Liver (tissue), 3 donors: ENCODE measurements around the gene GPR65.

Experiments used
- CTCF ChIP-seq: fragments of 150-350 bp; IDR thresholded peaks from 2 replicates; pipeline ENCODE4 v1.5.1; 2017; ENCODE audit warnings: improper control_type of control experiment, low read depth, low read length; ENCODE audit not compliant: missing input control
- GABPA ChIP-seq, 2 donors: IDR thresholded peaks in 1 of 2; conservative IDR thresholded peaks in 1 of 2; 2 replicates each; pipeline ENCODE4 v1.6.1; 2016; ENCODE audit warnings: antibody characterized with exemption in 2 of 2, mild to moderate bottlenecking in 1 of 2, moderate library complexity in 1 of 2
- NR2F2 ChIP-seq: IDR thresholded peaks from 2 replicates; pipeline ENCODE4 v1.6.1; 2016; ENCODE audit warnings: antibody characterized with exemption
- RAD21 ChIP-seq, 2 donors: IDR thresholded peaks; 2 replicates each; pipeline ENCODE4 v1.6.1; 2016; ENCODE audit warnings: antibody characterized with exemption in 2 of 2, mild to moderate bottlenecking in 2 of 2
- REST ChIP-seq: IDR thresholded peaks from 2 replicates; pipeline ENCODE4 v1.6.1; 2016; ENCODE audit warnings: antibody characterized with exemption, mild to moderate bottlenecking
- RXRA ChIP-seq, 2 donors: IDR thresholded peaks; 2 replicates each; pipeline ENCODE4 v1.6.1; 2017 to 2018; ENCODE audit warnings: antibody characterized with exemption in 2 of 2, mild to moderate bottlenecking in 1 of 2
- donor health status: healthy.
- donor health status: healthy.

GRCh38 chr14:88008039-88008742 is 3.3 kb downstream of the GPR65 start:
- TF ChIP-seq CTCF (no peak), NR2F2 (no peak), RXRA (IDR thresholded peaks at IDR 0.05) (no peak), REST (no peak), GABPA (IDR thresholded peaks at IDR 0.05 in 1 of 2, conservative IDR thresholded peaks at IDR 0.05 in 1 of 2) (no peak), RAD21 (IDR thresholded peaks at IDR 0.05) (no peak)
